Endothelial cell of umbilical vein (primary cell): ENCODE results near the gene MAPK9. TPM values are rescaled to one million over a fixed set of nuclear protein-coding genes. Genes with fewer than 3 reads are reported as not detected.

Source experiments
- BruUV-seq: library from RNA; stranded (reverse); fragments of 400-500 nt; replicated peaks from 2 replicates; lab custom pipeline; 2021; lab: Mats Ljungman, UMichigan
- CTCF ChIA-PET: fragments of 300-600, 350-600 bp; sonication (Branson Sonifier 250); formaldehyde crosslinking; loops from one replicate; lab custom pipeline; 2021; ENCODE audit warnings: antibody characterized with exemption, inconsistent platforms; lab: Charles Lee
- POLR2A ChIA-PET: fragments of 300-600, 350-600 bp; sonication (Branson Sonifier 250); formaldehyde crosslinking; loops from one replicate; lab custom pipeline; 2021; ENCODE audit warnings: antibody characterized with exemption, inconsistent platforms; lab: Charles Lee
- DNase-seq: peaks from one replicate; pipeline ENCODE4 v3.0.0-alpha.2; 2011; ENCODE audit warnings: low read depth, low spot score
- FAIRE-seq: peaks from 2 replicates; lab custom pipeline; 2011; peaks lifted over from hg19 to GRCh38; lab: Jason Lieb, UNC
- H2AFZ ChIP-seq: 2 replicates; pipeline ENCODE4 v1.6.0; 2012; ENCODE audit warnings: low read depth, low read length, control low read depth, inconsistent platforms
- H3K27ac ChIP-seq: 2 replicates; pipeline ENCODE4 v1.5.1; 2011; ENCODE audit warnings: low read depth, mild to moderate bottlenecking, control low read depth, low read length, moderate library complexity; ENCODE audit not compliant: insufficient read depth
- H3K27me3 ChIP-seq, 2 experiments: 2 replicates each; pipeline versions ENCODE4 v1.6.0 to v1.6.1; 2011; ENCODE audit warnings: low read length in 2 of 2, mixed read lengths in 1 of 2; ENCODE audit not compliant: control insufficient read depth in 2 of 2, insufficient read depth in 2 of 2
- H3K36me3 ChIP-seq, 2 experiments: 2 replicates in 1 of 2; 3 replicates in 1 of 2; pipeline ENCODE4 v1.5.1; 2011; ENCODE audit warnings: low read length in 2 of 2, mild to moderate bottlenecking in 1 of 2, moderate library complexity in 1 of 2; ENCODE audit not compliant: control insufficient read depth in 2 of 2, insufficient read depth in 2 of 2; ENCODE audit errors: extremely low read depth in 1 of 2
- H3K4me1 ChIP-seq: 3 replicates; pipeline ENCODE4 v1.5.1; 2011; ENCODE audit warnings: mild to moderate bottlenecking, low read length; ENCODE audit not compliant: control insufficient read depth, insufficient read depth; ENCODE audit errors: extremely low read depth
- H3K4me2 ChIP-seq: 2 replicates; pipeline ENCODE4 v1.6.1; 2011; ENCODE audit warnings: low read length, control low read depth, mixed read lengths; ENCODE audit not compliant: insufficient read depth
- H3K4me3 ChIP-seq, 3 experiments: fragments of 200-600 bp in 1 of 3; sonication (generic), shearing (Covaris generic) in 1 of 3; replicated peaks in 1 of 3; 2 replicates each; pipeline ENCODE4 v1.5.1; 2011 to 2016; ENCODE audit warnings: control low read depth in 3 of 3, low read length in 3 of 3, mild to moderate bottlenecking in 2 of 3, inconsistent platforms in 1 of 3, low read depth in 1 of 3, moderate library complexity in 1 of 3; ENCODE audit not compliant: insufficient read depth in 1 of 3
- H3K79me2 ChIP-seq: 2 replicates; pipeline ENCODE4 v1.6.0; 2012; ENCODE audit warnings: low read length, inconsistent platforms; ENCODE audit not compliant: control insufficient read depth, insufficient read depth
- H3K9ac ChIP-seq: replicated peaks from 2 replicates; pipeline ENCODE3; 2011; ENCODE audit warnings: low read length, control low read depth; ENCODE audit not compliant: insufficient read depth; ENCODE audit errors: extremely low read depth
- H3K9me1 ChIP-seq: replicated peaks from 3 replicates; pipeline ENCODE4 v1.6.0; 2011; ENCODE audit warnings: mild to moderate bottlenecking, low read length; ENCODE audit not compliant: control insufficient read depth, insufficient read depth; ENCODE audit errors: extremely low read depth
- H3K9me3 ChIP-seq: replicated peaks from 2 replicates; pipeline ENCODE4 v1.5.1; 2012; ENCODE audit warnings: low read length, inconsistent platforms; ENCODE audit not compliant: control insufficient read depth, insufficient read depth
- H4K20me1 ChIP-seq: replicated peaks from 2 replicates; pipeline ENCODE3; 2011; ENCODE audit warnings: mild to moderate bottlenecking, low read length; ENCODE audit not compliant: control insufficient read depth, insufficient read depth; ENCODE audit errors: extremely low read depth
- EZH2 ChIP-seq: IDR thresholded peaks from 2 replicates; pipeline ENCODE4 v1.6.1; 2012; ENCODE audit warnings: borderline replicate concordance, low read depth, mild to moderate bottlenecking, moderate library complexity, low read length, inconsistent platforms; ENCODE audit not compliant: severe bottlenecking
- FOS ChIP-seq: IDR thresholded peaks from 2 replicates; pipeline ENCODE4 v1.6.1; 2011; ENCODE audit warnings: mild to moderate bottlenecking, low read length, moderate library complexity, borderline replicate concordance; ENCODE audit not compliant: insufficient read depth
- GATA2 ChIP-seq: IDR thresholded peaks from 2 replicates; pipeline ENCODE4 v1.7.0; 2011; ENCODE audit warnings: low read depth, mild to moderate bottlenecking, moderate library complexity, mixed read lengths, low read length; ENCODE audit not compliant: insufficient read length, insufficient read depth
- JUN ChIP-seq: IDR thresholded peaks from 2 replicates; pipeline ENCODE4 v1.6.1; 2011; ENCODE audit warnings: borderline replicate concordance, low read depth; ENCODE audit not compliant: insufficient read length, insufficient read depth
- MAX ChIP-seq: IDR thresholded peaks from 2 replicates; pipeline ENCODE4 v1.6.1; 2011; ENCODE audit not compliant: insufficient read depth, insufficient read length
- MYC ChIP-seq: IDR thresholded peaks from one replicate; pipeline ENCODE4 v1.6.1; 2011; ENCODE audit warnings: mild to moderate bottlenecking, low read depth, low read length
- POLR2A ChIP-seq: IDR thresholded peaks from 2 replicates; pipeline ENCODE4 v1.6.1; 2012; ENCODE audit warnings: low read depth, mild to moderate bottlenecking, control low read depth, low read length
- POLR2AphosphoS5 ChIP-seq: IDR thresholded peaks from 2 replicates; pipeline ENCODE4 v1.6.1; 2012; ENCODE audit warnings: low read depth, mild to moderate bottlenecking, control low read depth, low read length, moderate library complexity; ENCODE audit not compliant: insufficient read depth
- dilution Hi-C: fragments of 300-500 bp; cut with MboI; formaldehyde crosslinking; loops from one replicate; pipeline ENCODE4 v1.15.0; 2019; ENCODE audit warnings: low sequenced_read_pairs; ENCODE audit not compliant: extremely low pct_ligation_motif_present
- intact Hi-C: fragments of 100-400 bp; cut with micrococcal nuclease; formaldehyde crosslinking; loops from one replicate; pipeline ENCODE4 v1.10.0; 2022
- polyA plus RNA-seq, 4 experiments: library from polyadenylated mRNA; depleted of rRNA in 3 of 4; stranded (reverse) in 3 of 4; unstranded in 1 of 4; fragments of >200 nt; gene quantifications; 2 replicates each; pipeline versions ENCODE4 v1.2.1 to v1.2.3, GENCODE V29; 2011 to 2012; ENCODE audit warnings: missing spikeins in 1 of 4
- total RNA-seq: library from RNA; stranded (reverse); gene quantifications from 2 replicates; pipeline ENCODE4 v1.2.3, GENCODE V29; 2021
- TF ChIP-seq, protein P1 (sequence below), 2 donors: IDR thresholded peaks; 1 replicate in 1 of 2; 2 replicates in 1 of 2; pipeline ENCODE4 v1.5.1; 2011; ENCODE audit warnings: low read length in 2 of 2, mild to moderate bottlenecking in 2 of 2, moderate library complexity in 2 of 2, control low read depth in 1 of 2, inconsistent platforms in 1 of 2, low read depth in 1 of 2; ENCODE audit not compliant: insufficient read depth in 1 of 2; ENCODE audit errors: extremely low read depth in 1 of 2

Gene MAPK9
- total and polyA plus RNA-seq, 2 donors (not counting 3 experiments of a cell fraction or from before 2014, with no cell fraction given), result 24.6 to 34.8 TPM

DNA sequence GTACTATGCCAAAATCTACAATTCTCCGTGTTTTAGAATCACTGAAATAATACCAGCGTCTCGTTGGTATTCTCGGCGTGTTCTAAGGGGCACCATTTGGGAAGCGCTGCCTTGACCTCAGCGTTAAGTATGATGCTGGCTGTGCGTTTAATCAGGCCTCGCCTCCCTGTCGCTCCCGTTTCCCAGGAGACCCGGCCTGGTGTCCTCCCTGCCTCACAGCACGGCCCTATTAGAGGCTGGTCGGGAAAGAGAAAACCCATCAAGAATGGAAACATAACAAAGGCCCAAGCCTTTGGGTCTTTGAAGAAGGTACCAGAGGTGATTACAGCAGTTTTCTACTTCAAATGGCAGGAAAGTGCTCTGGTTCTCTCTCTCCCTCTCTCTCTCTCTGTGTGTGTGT, 31.3 kb upstream of the MAPK9 start:
- no peaks in the 10 kb centered on the region for H3K27me3 ChIP-seq
- no peaks in the 10 kb centered on the region for H3K79me2 ChIP-seq
- no TSS peak for BruUV-seq
- no peak for DNase-seq
- CTCF ChIA-PET, result interaction anchor here (2.3 kb wide), 1 partner anchor 7 kb away, joined by 15 read pairs; no protein-coding TSS in a partner anchor
- H3K9me3 ChIP-seq, result no peaks in the 10 kb centered on the region
- POLR2A ChIA-PET, result no interaction called here
- no peak for TF ChIP-seq JUN
- no peak for TF ChIP-seq FOS
- TF ChIP-seq POLR2A, result no peak
- TF ChIP-seq MYC, result no peak
- TF ChIP-seq, protein P1, sequence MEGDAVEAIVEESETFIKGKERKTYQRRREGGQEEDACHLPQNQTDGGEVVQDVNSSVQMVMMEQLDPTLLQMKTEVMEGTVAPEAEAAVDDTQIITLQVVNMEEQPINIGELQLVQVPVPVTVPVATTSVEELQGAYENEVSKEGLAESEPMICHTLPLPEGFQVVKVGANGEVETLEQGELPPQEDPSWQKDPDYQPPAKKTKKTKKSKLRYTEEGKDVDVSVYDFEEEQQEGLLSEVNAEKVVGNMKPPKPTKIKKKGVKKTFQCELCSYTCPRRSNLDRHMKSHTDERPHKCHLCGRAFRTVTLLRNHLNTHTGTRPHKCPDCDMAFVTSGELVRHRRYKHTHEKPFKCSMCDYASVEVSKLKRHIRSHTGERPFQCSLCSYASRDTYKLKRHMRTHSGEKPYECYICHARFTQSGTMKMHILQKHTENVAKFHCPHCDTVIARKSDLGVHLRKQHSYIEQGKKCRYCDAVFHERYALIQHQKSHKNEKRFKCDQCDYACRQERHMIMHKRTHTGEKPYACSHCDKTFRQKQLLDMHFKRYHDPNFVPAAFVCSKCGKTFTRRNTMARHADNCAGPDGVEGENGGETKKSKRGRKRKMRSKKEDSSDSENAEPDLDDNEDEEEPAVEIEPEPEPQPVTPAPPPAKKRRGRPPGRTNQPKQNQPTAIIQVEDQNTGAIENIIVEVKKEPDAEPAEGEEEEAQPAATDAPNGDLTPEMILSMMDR (IDR thresholded peaks at IDR 0.05; ENCODE audit: extremely low read depth in 1 of 2, insufficient read depth in 1 of 2, low read depth in 1 of 2, low read length in 2 of 2), result no peak
- no peak for TF ChIP-seq MAX
- no peak for TF ChIP-seq GATA2
- TF ChIP-seq POLR2AphosphoS5, result no peak
- no peak for TF ChIP-seq EZH2
- H3K36me3 ChIP-seq, result no peaks in the 10 kb centered on the region
- H3K4me3 ChIP-seq, result no peak overlapping the region
- no peaks in the 10 kb centered on the region for H3K4me1 ChIP-seq
- FAIRE-seq, result no peak
- H3K4me2 ChIP-seq, result no peak overlapping the region
- no peak overlapping the region for H3K27ac ChIP-seq
- H2AFZ ChIP-seq, result no peak overlapping the region
- H3K9ac ChIP-seq, result no peak overlapping the region
- H4K20me1 ChIP-seq, result no peaks in the 10 kb centered on the region
- H3K9me1 ChIP-seq, result no peaks in the 10 kb centered on the region
- dilution Hi-C loops, result no loop called here
- intact Hi-C loops, result no loop called here
